ENCODE results near the gene KIFC1. TPM values are rescaled to one million over a fixed set of nuclear protein-coding genes. Genes with fewer than 3 reads are reported as not detected.
A peak's percentile ranks its signal among the peaks of the same experiment; 100 is the strongest.

KIFC1 gene
- total and polyA plus RNA-seq, 9 of the 15 experiments (the other 6 are each of a cell fraction or from before 2014, with no cell fraction given), result 1.3 to 95.2 (median 76.9) TPM

DNA sequence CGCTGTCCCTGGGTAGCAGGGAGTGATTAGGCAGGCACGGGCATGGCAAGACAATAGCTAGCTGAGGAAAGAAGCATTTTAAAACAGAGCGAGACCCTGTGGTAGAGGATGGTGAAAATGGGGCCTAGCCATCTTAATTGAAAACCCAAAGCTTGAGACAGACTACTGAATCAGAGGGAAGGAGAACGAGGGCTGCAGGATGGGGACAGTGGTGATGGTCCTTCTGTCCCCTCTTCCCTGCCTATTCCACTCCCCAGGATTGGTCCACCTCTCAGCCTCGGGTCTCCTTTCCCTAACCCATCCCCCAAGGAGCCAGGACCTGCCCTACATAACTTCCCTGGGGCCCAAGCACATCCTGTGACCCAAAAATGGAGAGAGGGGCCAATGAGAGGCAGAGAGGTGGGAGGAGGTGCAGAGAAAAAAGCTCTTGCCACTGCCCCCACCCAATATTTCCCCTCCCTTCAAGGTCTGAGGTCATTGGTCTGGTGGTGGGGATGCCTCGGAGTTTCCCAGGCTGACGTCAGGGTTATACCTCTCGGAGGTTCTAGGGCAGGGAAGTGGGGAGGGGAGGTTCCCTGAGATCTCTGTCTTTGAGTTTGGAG lies 27.2 kb downstream of the KIFC1 start (continued):
- TF ChIP-seq RCOR1 (IDR thresholded peaks at IDR 0.05; ENCODE audit: borderline replicate concordance in 1 of 2, low read depth in 2 of 2, low read length in 2 of 2), result no peak
- TF ChIP-seq MCM2 (IDR thresholded peaks at IDR 0.05; ENCODE audit: low read depth), result no peak
- TF ChIP-seq KLF16 (IDR thresholded peaks at IDR 0.05), result no peak
- no peak for TF ChIP-seq MEF2D (tag; conservative IDR thresholded peaks at IDR 0.05; ENCODE audit: low read depth)
- TF ChIP-seq BRD9 (IDR thresholded peaks at IDR 0.05; ENCODE audit: low read depth, partially characterized antibody), result peak; percentile 13
- no peak for TF ChIP-seq RB1 (IDR thresholded peaks at IDR 0.05; ENCODE audit: low read depth)
- TF ChIP-seq MYBL2 (IDR thresholded peaks at IDR 0.05; ENCODE audit: low read depth), result no peak
- no peak for TF ChIP-seq MYBL2 (CRISPR knock-in tag; IDR thresholded peaks at IDR 0.05; ENCODE audit: borderline replicate concordance)
- 0 out of 2 replicates have a peak, but pooled peaks have one; percentile 3 for TF ChIP-seq ARID1B (IDR thresholded peaks at IDR 0.05)
- no peak for TF ChIP-seq MIER1 (IDR thresholded peaks at IDR 0.05; ENCODE audit: low read depth)
- TF ChIP-seq ZBTB8A (IDR thresholded peaks at IDR 0.05; ENCODE audit: partially characterized antibody), result no peak
- TF ChIP-seq, protein P1, sequence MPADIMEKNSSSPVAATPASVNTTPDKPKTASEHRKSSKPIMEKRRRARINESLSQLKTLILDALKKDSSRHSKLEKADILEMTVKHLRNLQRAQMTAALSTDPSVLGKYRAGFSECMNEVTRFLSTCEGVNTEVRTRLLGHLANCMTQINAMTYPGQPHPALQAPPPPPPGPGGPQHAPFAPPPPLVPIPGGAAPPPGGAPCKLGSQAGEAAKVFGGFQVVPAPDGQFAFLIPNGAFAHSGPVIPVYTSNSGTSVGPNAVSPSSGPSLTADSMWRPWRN (IDR thresholded peaks at IDR 0.05; ENCODE audit: low read depth), result no peak
- no peak for TF ChIP-seq NR3C1 (CRISPR knock-in tag; IDR thresholded peaks at IDR 0.05)
- TF ChIP-seq, protein P2, sequence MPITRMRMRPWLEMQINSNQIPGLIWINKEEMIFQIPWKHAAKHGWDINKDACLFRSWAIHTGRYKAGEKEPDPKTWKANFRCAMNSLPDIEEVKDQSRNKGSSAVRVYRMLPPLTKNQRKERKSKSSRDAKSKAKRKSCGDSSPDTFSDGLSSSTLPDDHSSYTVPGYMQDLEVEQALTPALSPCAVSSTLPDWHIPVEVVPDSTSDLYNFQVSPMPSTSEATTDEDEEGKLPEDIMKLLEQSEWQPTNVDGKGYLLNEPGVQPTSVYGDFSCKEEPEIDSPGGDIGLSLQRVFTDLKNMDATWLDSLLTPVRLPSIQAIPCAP (CRISPR knock-in tag; IDR thresholded peaks at IDR 0.05; ENCODE audit: borderline replicate concordance), result no peak
- TF ChIP-seq ZNF551 (CRISPR knock-in tag; IDR thresholded peaks at IDR 0.05), result no peak
- no peak for TF ChIP-seq CEBPB (tag; IDR thresholded peaks at IDR 0.05)
- 0 out of 2 replicates have a peak, but pooled peaks have one; percentile 28 for TF ChIP-seq EGR1 (conservative IDR thresholded peaks at IDR 0.05)
- no peak for TF ChIP-seq ASH1L (IDR thresholded peaks at IDR 0.05; ENCODE audit: borderline replicate concordance, low read depth, partially characterized antibody)
- TF ChIP-seq, protein P3, sequence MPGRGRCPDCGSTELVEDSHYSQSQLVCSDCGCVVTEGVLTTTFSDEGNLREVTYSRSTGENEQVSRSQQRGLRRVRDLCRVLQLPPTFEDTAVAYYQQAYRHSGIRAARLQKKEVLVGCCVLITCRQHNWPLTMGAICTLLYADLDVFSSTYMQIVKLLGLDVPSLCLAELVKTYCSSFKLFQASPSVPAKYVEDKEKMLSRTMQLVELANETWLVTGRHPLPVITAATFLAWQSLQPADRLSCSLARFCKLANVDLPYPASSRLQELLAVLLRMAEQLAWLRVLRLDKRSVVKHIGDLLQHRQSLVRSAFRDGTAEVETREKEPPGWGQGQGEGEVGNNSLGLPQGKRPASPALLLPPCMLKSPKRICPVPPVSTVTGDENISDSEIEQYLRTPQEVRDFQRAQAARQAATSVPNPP (IDR thresholded peaks at IDR 0.05; ENCODE audit: borderline replicate concordance, insufficient read depth, insufficient read length), result no peak
- no peak for TF ChIP-seq ZNF24 (IDR thresholded peaks at IDR 0.05)
- TF ChIP-seq, protein P4, sequence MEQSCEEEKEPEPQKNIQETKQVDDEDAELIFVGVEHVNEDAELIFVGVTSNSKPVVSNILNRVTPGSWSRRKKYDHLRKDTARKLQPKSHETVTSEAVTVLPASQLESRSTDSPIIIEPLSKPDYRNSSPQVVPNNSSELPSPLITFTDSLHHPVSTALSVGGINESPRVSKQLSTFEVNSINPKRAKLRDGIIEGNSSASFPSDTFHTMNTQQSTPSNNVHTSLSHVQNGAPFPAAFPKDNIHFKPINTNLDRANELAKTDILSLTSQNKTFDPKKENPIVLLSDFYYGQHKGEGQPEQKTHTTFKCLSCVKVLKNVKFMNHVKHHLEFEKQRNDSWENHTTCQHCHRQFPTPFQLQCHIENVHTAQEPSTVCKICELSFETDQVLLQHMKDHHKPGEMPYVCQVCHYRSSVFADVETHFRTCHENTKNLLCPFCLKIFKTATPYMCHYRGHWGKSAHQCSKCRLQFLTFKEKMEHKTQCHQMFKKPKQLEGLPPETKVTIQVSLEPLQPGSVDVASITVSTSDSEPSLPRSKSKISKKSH (CRISPR knock-in tag; IDR thresholded peaks at IDR 0.05), result no peak
- TF ChIP-seq RBM14 (IDR thresholded peaks at IDR 0.05; ENCODE audit: borderline replicate concordance, insufficient read depth, low read depth, low read length), result no peak
- TF ChIP-seq, protein P5, sequence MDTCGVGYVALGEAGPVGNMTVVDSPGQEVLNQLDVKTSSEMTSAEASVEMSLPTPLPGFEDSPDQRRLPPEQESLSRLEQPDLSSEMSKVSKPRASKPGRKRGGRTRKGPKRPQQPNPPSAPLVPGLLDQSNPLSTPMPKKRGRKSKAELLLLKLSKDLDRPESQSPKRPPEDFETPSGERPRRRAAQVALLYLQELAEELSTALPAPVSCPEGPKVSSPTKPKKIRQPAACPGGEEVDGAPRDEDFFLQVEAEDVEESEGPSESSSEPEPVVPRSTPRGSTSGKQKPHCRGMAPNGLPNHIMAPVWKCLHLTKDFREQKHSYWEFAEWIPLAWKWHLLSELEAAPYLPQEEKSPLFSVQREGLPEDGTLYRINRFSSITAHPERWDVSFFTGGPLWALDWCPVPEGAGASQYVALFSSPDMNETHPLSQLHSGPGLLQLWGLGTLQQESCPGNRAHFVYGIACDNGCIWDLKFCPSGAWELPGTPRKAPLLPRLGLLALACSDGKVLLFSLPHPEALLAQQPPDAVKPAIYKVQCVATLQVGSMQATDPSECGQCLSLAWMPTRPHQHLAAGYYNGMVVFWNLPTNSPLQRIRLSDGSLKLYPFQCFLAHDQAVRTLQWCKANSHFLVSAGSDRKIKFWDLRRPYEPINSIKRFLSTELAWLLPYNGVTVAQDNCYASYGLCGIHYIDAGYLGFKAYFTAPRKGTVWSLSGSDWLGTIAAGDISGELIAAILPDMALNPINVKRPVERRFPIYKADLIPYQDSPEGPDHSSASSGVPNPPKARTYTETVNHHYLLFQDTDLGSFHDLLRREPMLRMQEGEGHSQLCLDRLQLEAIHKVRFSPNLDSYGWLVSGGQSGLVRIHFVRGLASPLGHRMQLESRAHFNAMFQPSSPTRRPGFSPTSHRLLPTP (IDR thresholded peaks at IDR 0.05; ENCODE audit: borderline replicate concordance, extremely low read depth, insufficient read length), result no peak
